HG03139 (cell line): ENCODE measurements around the gene CAMK2B.

Source experiments
- ATAC-seq: cut with Tn5 transposase; IDR thresholded peaks from one replicate; pipeline ENCODE4 v1.9.1; 2021; ENCODE audit not compliant: unreplicated experiment

The CAMK2B gene

GRCh38 chr7:44258865-44259546, 66.4 kb downstream of the CAMK2B start:
- no peak for ATAC-seq

GRCh38 chr7:44258423-44258760, 67.0 kb downstream of the CAMK2B start:
- no peak for ATAC-seq

- peak; percentile 83 for ATAC-seq
Measured at GRCh38 chr7:44257618-44258422, 67.6 kb downstream of the CAMK2B start.

- no peak for ATAC-seq
Measured at GRCh38 chr7:44257213-44257612, 68.2 kb downstream of the CAMK2B start.

GRCh38 chr7:44256459-44256858, 68.9 kb downstream of the CAMK2B start:
- no peak for ATAC-seq

GRCh38 chr7:44251881-44252280, 73.5 kb downstream of the CAMK2B start:
- no peak for ATAC-seq

- ATAC-seq, result no peak
Measured at GRCh38 chr7:44251269-44251668, 74.1 kb downstream of the CAMK2B start.

- no peak for ATAC-seq
Measured at GRCh38 chr7:44249639-44250234, 75.7 kb downstream of the CAMK2B start.

GRCh38 chr7:44247868-44248651, 77.3 kb downstream of the CAMK2B start:
- no peak for ATAC-seq

- ATAC-seq, result no peak
Measured at GRCh38 chr7:44246396-44247113, 78.8 kb downstream of the CAMK2B start.

GRCh38 chr7:44244282-44244681, 81.1 kb downstream of the CAMK2B start:
- ATAC-seq, result no peak

GRCh38 chr7:44242091-44242490, 83.3 kb downstream of the CAMK2B start:
- ATAC-seq, result no peak

- peak; percentile 60 for ATAC-seq
Measured at GRCh38 chr7:44240983-44241510, 84.3 kb downstream of the CAMK2B start.

GRCh38 chr7:44240376-44240775, 85.0 kb downstream of the CAMK2B start:
- ATAC-seq, result no peak

GRCh38 chr7:44239361-44239760, 86.0 kb downstream of the CAMK2B start:
- ATAC-seq, result no peak

GRCh38 chr7:44238116-44238695, 87.2 kb downstream of the CAMK2B start:
- no peak for ATAC-seq

GRCh38 chr7:44237696-44238095, 87.7 kb downstream of the CAMK2B start:
- ATAC-seq, result no peak

GRCh38 chr7:44236333-44236728, 89.1 kb downstream of the CAMK2B start:
- ATAC-seq, result no peak

GRCh38 chr7:44235582-44236332, 89.6 kb downstream of the CAMK2B start:
- ATAC-seq, result no peak
